Motor neuron (in vitro differentiated cells): Measurements from ENCODE around the gene ARID2. TPM values are rescaled to one million over a fixed set of nuclear protein-coding genes. Genes with fewer than 3 reads are reported as not detected.
A peak's percentile ranks its signal among the peaks of the same experiment; 100 is the strongest.

ENCODE experiments used
- ATAC-seq, 8 experiments: fragments of 200-7000 bp; cut with Tn5 transposase; replicated peaks in 6 of 8; 2 replicates each; pipeline ENCODE4 v1.8.0; 2021; ENCODE audit warnings: mild to moderate bottlenecking in 8 of 8, moderate library complexity in 8 of 8
- H3K27ac ChIP-seq, 2 donors: fragments of 250-450 bp; sonication (Bioruptor Pico); 2 replicates each; pipeline ENCODE4 v1.9.0; 2021; ENCODE audit warnings: antibody characterized with exemption in 2 of 2, mild to moderate bottlenecking in 2 of 2, moderate library complexity in 1 of 2
- H3K4me1 ChIP-seq, 2 donors: fragments of 250-450 bp; sonication (Bioruptor Pico); replicated peaks in 1 of 2; 2 replicates each; pipeline ENCODE4 v1.6.1; 2021; ENCODE audit warnings: antibody characterized with exemption in 2 of 2, mild to moderate bottlenecking in 2 of 2, moderate library complexity in 1 of 2
- H3K4me3 ChIP-seq, 5 donors: fragments of 250-450 bp; sonication (Bioruptor Pico); 2 replicates each; pipeline ENCODE4 v1.9.0; 2021; ENCODE audit warnings: antibody characterized with exemption in 5 of 5, mild to moderate bottlenecking in 5 of 5, moderate library complexity in 4 of 5
- WGBS, 10 experiments: fragments of 450-650 bp; shearing (Covaris generic); methylation state at CpG; one replicate each; pipeline ENCODE4 v1.0.0; 2022; 5-methylcytosine and 5-hydroxymethylcytosine counted together
- in situ Hi-C, 9 experiments: fragments of 400-800 bp; cut with MboI; loops; one replicate each; pipeline ENCODE4 v1.15.0; 2021; ENCODE audit warnings: low sequenced_read_pairs in 9 of 9, low pct_unique_long_range_greater_than_20kb in 2 of 9; ENCODE audit not compliant: unreplicated experiment in 9 of 9
- total RNA-seq, 8 experiments: library from RNA; unstranded; fragments of 300-600 nt; gene quantifications; 2 replicates each; pipeline versions ENCODE4 v1.2.3 to v1.2.4, GENCODE V29; 2022

ARID2 gene
- total RNA-seq, 8 experiments from 2014 or later = 22.4 to 66.4 (median 29.1) TPM

GRCh38 chr12:45850302-45850701 is 120.8 kb downstream of the ARID2 start:
- H3K4me3 ChIP-seq = no peak overlapping the region
- no peak for ATAC-seq
- H3K4me1 ChIP-seq = no peaks in the 10 kb centered on the region
- no peak overlapping the region for H3K27ac ChIP-seq
- in situ Hi-C loops = no loop called here

GRCh38 chr12:45852508-45852907 is 123.0 kb downstream of the ARID2 start:
- 83 to 100% (median 96%) methylated on average over 2 to 7 of the region's 7 CpGs; no CpG with 5 or more reads in 4 of the 10 experiments for WGBS, 10 experiments
- H3K4me1 ChIP-seq = no peaks in the 10 kb centered on the region
- no peak for ATAC-seq
- H3K4me3 ChIP-seq = no peak overlapping the region
- in situ Hi-C loops = no loop called here
- H3K27ac ChIP-seq = no peak overlapping the region

DNA sequence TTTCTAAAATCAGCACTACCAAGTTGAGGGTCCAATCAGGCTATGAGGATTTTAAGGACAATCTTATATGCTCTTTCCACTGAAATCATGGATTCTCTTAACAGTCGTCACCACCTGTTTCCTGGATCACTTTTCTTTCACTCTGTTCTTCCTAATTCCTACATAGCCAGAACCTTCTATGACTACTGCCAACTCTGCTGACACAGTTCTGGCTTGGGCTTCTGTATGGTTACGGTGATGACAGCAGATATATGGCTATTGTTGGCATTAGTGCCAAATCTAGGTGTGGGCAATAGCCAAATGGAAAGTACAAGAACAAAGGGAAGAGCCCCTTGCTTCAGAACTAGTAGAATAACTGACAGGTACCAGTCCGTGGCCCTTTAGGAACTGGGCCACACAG is 124.0 kb downstream of the ARID2 start:
- in situ Hi-C loops = no loop called here
- no peak for ATAC-seq
- 85 to 100% (median 100%) methylated on average over 1 to 3 of the region's 3 CpGs for WGBS, 10 experiments
- Histone ChIP-seq H3K4me1 (no peaks in the 10 kb centered on the region), H3K27ac (no peak overlapping the region), H3K4me3 (no peak overlapping the region)

GRCh38 chr12:45863332-45863731 is 133.8 kb downstream of the ARID2 start:
- no peak for ATAC-seq
- in situ Hi-C loops = no loop called here
- 56 to 100% (median 94%) methylated on average over 1 to 2 of the region's 2 CpGs; no CpG with 5 or more reads in 1 of the 10 experiments for WGBS, 10 experiments
- Histone ChIP-seq H3K4me3 (no peak overlapping the region), H3K27ac (no peak overlapping the region), H3K4me1 (no peaks in the 10 kb centered on the region)

DNA sequence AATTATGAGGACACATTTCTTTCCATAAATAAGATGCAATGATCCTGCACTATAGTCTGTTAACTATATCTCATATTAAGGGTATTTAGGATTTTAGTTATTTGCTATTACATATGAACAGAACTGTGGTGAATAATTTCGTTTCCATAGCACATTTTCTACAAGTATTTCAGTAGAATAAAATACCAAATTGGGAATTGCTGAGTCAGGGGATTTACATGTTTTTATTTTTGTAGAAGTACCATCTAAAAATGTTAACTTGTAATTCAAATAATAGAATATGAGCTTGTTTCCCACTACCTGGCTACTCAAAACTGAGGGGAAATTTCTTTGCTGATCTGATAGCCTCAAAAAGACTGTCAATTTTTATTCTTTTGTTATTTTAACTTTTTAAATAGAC is 136.8 kb downstream of the ARID2 start:
- WGBS, 10 experiments = 64 to 100% (median 100%) methylated on average over 1 of the region's 1 CpG; no CpG with 5 or more reads in 1 of the 10 experiments
- H3K4me3 ChIP-seq = no peak overlapping the region
- H3K4me1 ChIP-seq = no peaks in the 10 kb centered on the region
- in situ Hi-C loops = no loop called here
- no peak overlapping the region for H3K27ac ChIP-seq
- no peak for ATAC-seq

GRCh38 chr12:45872446-45872845 is 142.9 kb downstream of the ARID2 start:
- H3K4me1 ChIP-seq = no peaks in the 10 kb centered on the region
- WGBS, 10 experiments = 67 to 100% (median 95%) methylated on average over 1 to 7 of the region's 7 CpGs
- no peak for ATAC-seq
- no peak overlapping the region for H3K27ac ChIP-seq
- in situ Hi-C loops = no loop called here
- H3K4me3 ChIP-seq = no peak overlapping the region

DNA sequence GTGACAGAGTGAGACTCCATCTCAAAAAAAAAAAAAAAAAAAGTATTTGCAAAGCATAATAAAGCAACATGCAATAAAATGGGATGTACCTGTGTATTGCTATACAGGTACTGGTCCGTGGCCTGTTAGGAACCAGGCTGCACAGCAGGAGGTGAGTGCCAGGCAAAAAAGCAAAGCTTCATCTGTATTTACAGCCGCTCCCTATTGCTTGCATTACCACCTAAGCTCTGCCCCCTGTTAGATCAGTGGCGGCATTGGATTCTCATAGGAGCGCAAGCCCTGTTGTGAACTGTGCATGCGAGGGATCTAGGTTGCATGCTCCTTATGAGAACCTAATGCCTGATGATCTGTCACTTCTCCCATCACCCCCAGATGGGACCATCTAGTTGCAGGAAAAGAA is 147.6 kb downstream of the ARID2 start:
- H3K4me3 ChIP-seq = no peak overlapping the region
- H3K27ac ChIP-seq = no peak overlapping the region
- no peak for ATAC-seq
- WGBS, 10 experiments = 81 to 100% (median 100%) methylated on average over 1 to 5 of the region's 5 CpGs; no CpG with 5 or more reads in 2 of the 10 experiments
- in situ Hi-C loops = no loop called here
- H3K4me1 ChIP-seq = no peaks in the 10 kb centered on the region

- 46 to 81% (median 70%) methylated on average over 5 to 8 of the region's 8 CpGs; no CpG with 5 or more reads in 1 of the 10 experiments for WGBS, 10 experiments
- ATAC-seq = peak in 2 of 8 experiments; percentile 24 to 41
- Histone ChIP-seq H3K4me1 (no peaks in the 10 kb centered on the region), H3K4me3 (no peak overlapping the region), H3K27ac (no peak overlapping the region)
- in situ Hi-C loops = no loop called here
Measured at GRCh38 chr12:45878630-45879255, 149.2 kb downstream of the ARID2 start.

DNA sequence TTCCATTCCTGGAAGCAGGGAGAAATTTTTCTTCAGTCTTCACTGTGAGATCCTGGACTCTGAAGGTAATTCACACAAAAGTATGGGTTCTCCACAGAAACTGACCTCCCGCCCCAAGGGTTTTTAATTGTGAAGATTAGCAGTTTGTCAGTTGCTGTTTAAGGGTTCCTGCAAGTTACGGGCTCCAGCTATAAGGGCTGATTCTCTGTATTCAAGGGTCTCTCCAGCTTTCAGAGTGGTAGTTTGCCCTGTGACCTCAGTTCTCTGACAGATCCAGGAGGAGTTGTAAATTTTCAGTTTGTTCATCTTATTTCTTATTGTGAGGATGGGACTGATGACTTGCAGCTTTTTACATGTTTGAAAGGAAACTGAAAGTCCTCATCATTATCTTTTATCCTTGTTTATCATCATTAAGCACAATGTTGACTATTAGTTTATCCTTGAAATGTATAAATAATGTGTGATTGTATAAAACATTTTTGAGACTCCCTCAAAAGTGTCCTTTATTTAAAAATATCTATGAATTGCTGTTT is 149.9 kb downstream of the ARID2 start:
- 29 to 100% (median 83%) methylated on average over 1 to 2 of the region's 2 CpGs; no CpG with 5 or more reads in 3 of the 10 experiments for WGBS, 10 experiments
- no peak overlapping the region for H3K27ac ChIP-seq
- no peak overlapping the region for H3K4me3 ChIP-seq
- no peak for ATAC-seq
- in situ Hi-C loops = no loop called here
- H3K4me1 ChIP-seq = no peaks in the 10 kb centered on the region

DNA sequence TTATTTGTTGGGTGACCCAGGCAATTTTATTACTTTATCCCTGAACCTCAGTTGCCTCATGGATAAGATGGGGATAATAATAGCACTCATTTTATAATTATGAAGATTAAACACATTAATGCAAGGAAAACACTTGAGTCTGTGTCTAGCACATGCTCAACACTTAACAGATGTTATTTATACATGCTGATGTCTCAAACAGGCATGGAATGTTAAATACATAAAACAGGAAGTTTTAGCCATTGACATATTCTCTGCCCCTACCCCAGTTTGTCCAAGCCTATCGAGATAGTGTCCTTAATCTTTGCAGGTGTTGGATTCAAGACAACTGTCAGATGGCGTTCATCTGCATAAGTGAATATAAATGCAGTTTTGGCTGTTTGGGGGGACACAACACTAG is 151.0 kb downstream of the ARID2 start:
- ATAC-seq = peak in 2 of 8 experiments; percentile 49 to 77
- in situ Hi-C loops = no loop called here
- 60 to 100% (median 91%) methylated on average over 1 to 2 of the region's 2 CpGs; no CpG with 5 or more reads in 3 of the 10 experiments for WGBS, 10 experiments

DNA sequence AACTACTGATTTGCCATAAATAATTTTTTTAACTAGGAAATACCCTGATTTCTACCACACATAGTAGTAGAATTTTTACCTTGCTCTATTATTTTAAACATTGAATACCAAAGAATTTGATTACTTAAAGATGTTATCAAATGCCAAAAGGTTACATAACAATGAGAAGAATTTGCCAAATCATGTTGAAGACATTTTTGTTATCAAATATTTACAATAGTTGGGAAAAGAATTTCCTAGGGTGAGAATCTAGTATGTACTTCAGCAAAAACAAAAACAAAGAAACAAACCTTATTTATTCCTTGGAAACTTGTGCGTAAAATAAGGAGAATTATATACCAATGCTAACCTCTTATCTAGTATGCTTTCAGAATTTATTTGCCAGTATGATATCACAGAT is 153.7 kb downstream of the ARID2 start:
- Histone ChIP-seq H3K4me1 (no peaks in the 10 kb centered on the region), H3K27ac (no peak overlapping the region), H3K4me3 (no peak overlapping the region)
- no peak for ATAC-seq
- in situ Hi-C loops = no loop called here
- WGBS, 10 experiments = 80 to 100% (median 100%) methylated on average over 1 of the region's 1 CpG; no CpG with 5 or more reads in 1 of the 10 experiments

More for the DNA sequence above, 151.0 kb downstream of the ARID2 start:
- H3K4me1 ChIP-seq = no peaks in the 10 kb centered on the region
- no peak overlapping the region for H3K4me3 ChIP-seq
- H3K27ac ChIP-seq = no peak overlapping the region

GRCh38 chr12:45886685-45887084 is 157.2 kb downstream of the ARID2 start:
- no CpG with 5 or more reads among the region's 1 CpG for WGBS, 10 experiments
- in situ Hi-C loops = no loop called here
- ATAC-seq = no peak
- H3K4me1 ChIP-seq = no peaks in the 10 kb centered on the region
- H3K27ac ChIP-seq = no peak overlapping the region
- H3K4me3 ChIP-seq = no peak overlapping the region

DNA sequence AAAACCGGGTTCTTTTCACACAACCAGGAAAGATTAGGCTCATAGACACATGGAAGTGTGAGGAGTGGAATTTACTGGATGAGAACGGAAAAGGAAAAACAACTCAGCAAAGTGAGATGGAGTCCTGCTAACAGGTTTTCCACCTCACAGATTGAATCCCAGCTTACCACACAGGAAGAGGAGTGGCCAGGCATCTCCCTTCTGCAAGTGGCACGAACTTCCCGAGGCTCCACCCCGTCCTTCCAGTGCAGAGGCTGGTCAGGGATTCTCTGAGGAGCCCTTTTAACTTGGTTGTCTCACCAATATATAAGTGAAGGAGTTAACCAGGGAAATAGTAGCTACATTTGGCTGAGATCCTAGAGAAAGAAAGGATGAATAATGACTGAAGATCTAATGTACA is 158.0 kb downstream of the ARID2 start:
- WGBS, 10 experiments = 61 to 100% (median 95%) methylated on average over 1 to 5 of the region's 5 CpGs
- no peaks in the 10 kb centered on the region for H3K4me1 ChIP-seq
- no peak for ATAC-seq
- no peak overlapping the region for H3K4me3 ChIP-seq
- no peak overlapping the region for H3K27ac ChIP-seq
- in situ Hi-C loops = no loop called here

GRCh38 chr12:45890276-45890675 is 160.8 kb downstream of the ARID2 start:
- H3K27ac ChIP-seq = no peak overlapping the region
- in situ Hi-C loops = no loop called here
- no peak for ATAC-seq
- 25 to 97% (median 89%) methylated on average over 1 to 2 of the region's 2 CpGs; no CpG with 5 or more reads in 2 of the 10 experiments for WGBS, 10 experiments
- no peak overlapping the region for H3K4me3 ChIP-seq
- no peaks in the 10 kb centered on the region for H3K4me1 ChIP-seq
